Fibroblast of lung (primary cell): Measurements from ENCODE around the gene ETV1. TPM values are rescaled to one million over a fixed set of nuclear protein-coding genes. Genes with fewer than 3 reads are reported as not detected.

Experiments used
- DNase-seq, 2 donors: peaks; one replicate each; pipeline versions ENCODE4 v3.0.0 to v3.0.0-alpha.2; 2010; ENCODE audit warnings: low read depth in 2 of 2
- H2AFZ ChIP-seq: 2 replicates; pipeline ENCODE4 v1.5.1; 2012; ENCODE audit warnings: low read length, control low read depth, inconsistent platforms
- H3K27ac ChIP-seq: 2 replicates; pipeline ENCODE4 v1.5.1; 2011; ENCODE audit warnings: low read length, control low read depth; ENCODE audit not compliant: insufficient read depth
- H3K27me3 ChIP-seq: 2 replicates; pipeline ENCODE4 v1.5.1; 2011; ENCODE audit warnings: mild to moderate bottlenecking, low read length; ENCODE audit not compliant: control insufficient read depth, insufficient read depth
- H3K36me3 ChIP-seq: 2 replicates; pipeline ENCODE4 v1.5.1; 2011; ENCODE audit warnings: low read length; ENCODE audit not compliant: control insufficient read depth, insufficient read depth
- H3K4me1 ChIP-seq: 2 replicates; pipeline ENCODE4 v1.5.1; 2011; ENCODE audit warnings: low read length; ENCODE audit not compliant: control insufficient read depth, insufficient read depth; ENCODE audit errors: extremely low read depth
- H3K4me2 ChIP-seq: 2 replicates; pipeline ENCODE4 v1.5.1; 2011; ENCODE audit warnings: low read length, control low read depth; ENCODE audit not compliant: insufficient read depth; ENCODE audit errors: extremely low read depth
- H3K4me3 ChIP-seq, 4 experiments: fragments of 200-600 bp in 1 of 4; sonication (generic) in 1 of 4; replicated peaks in 1 of 4; 2 replicates each; pipeline ENCODE4 v1.5.1; 2011 to 2016; ENCODE audit warnings: low read length in 4 of 4, low read depth in 3 of 4, mild to moderate bottlenecking in 3 of 4, control low read depth in 2 of 4, inconsistent platforms in 1 of 4, mixed read lengths in 1 of 4; ENCODE audit not compliant: insufficient read depth in 1 of 4; ENCODE audit errors: control extremely low read depth in 1 of 4
- H3K79me2 ChIP-seq: 2 replicates; pipeline ENCODE4 v1.5.1; 2012; ENCODE audit warnings: mild to moderate bottlenecking, low read length, inconsistent platforms; ENCODE audit not compliant: control insufficient read depth, insufficient read depth
- H3K9ac ChIP-seq: 2 replicates; pipeline ENCODE4 v1.5.1; 2011; ENCODE audit warnings: mild to moderate bottlenecking, low read length, control low read depth; ENCODE audit not compliant: insufficient read depth
- H3K9me3 ChIP-seq: 2 replicates; pipeline ENCODE4 v1.5.1; 2012; ENCODE audit warnings: low read depth, low read length; ENCODE audit not compliant: control insufficient read depth, insufficient read depth
- H4K20me1 ChIP-seq: 2 replicates; pipeline ENCODE4 v1.5.1; 2011; ENCODE audit warnings: low read length; ENCODE audit not compliant: control insufficient read depth, insufficient read depth; ENCODE audit errors: extremely low read depth
- EZH2 ChIP-seq: IDR thresholded peaks from 2 replicates; pipeline ENCODE4 v1.5.1; 2012; ENCODE audit warnings: low read length, control low read depth, mild to moderate bottlenecking; ENCODE audit errors: missing control alignments
- polyA plus RNA-seq, 2 donors: library from polyadenylated mRNA; depleted of rRNA in 1 of 2; stranded (reverse) in 1 of 2; unstranded in 1 of 2; fragments of >200 nt; gene quantifications; 2 replicates each; pipeline ENCODE4 v1.2.1, GENCODE V29; 2011 to 2012; ENCODE audit warnings: missing spikeins in 1 of 2
- total RNA-seq: library from RNA; depleted of rRNA; stranded (reverse); fragments of >200 nt; gene quantifications from 2 replicates; pipeline ENCODE4 v1.2.1, GENCODE V29; 2014
- TF ChIP-seq, protein P1 (sequence below), 2 donors: IDR thresholded peaks in 1 of 2; conservative IDR thresholded peaks in 1 of 2; 1 replicate in 1 of 2; 2 replicates in 1 of 2; pipeline ENCODE4 v1.5.1; 2011 to 2012; ENCODE audit warnings: low read length in 2 of 2, control low read depth in 1 of 2, inconsistent platforms in 1 of 2, low read depth in 1 of 2, mild to moderate bottlenecking in 1 of 2

ETV1 gene
- total and polyA plus RNA-seq, 2 donors (not counting 1 experiment from before 2014, with no cell fraction given) = 13.3 to 26.4 TPM

DNA sequence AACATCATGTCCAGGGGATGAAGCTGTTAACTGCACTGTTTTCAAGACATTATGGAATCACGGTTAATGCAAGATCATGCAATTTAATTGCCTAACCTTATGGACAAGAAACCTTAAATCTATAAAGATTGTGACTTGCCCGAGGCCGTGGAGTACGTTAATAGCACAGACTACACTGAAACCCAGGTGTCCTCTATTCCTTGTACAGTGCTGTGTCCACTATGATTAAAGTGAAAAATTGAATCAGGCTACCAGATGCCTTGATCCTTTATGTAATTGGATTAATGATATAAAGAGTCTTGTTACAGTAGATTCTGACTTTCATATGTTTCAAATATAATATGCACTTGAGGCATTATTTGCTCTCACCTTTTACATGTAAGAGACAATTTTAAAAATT, 33.9 kb upstream of the ETV1 start:
- H3K79me2 ChIP-seq = no peaks in the 10 kb centered on the region
- H3K4me3 ChIP-seq = no peak overlapping the region
- no peak for TF ChIP-seq EZH2
- TF ChIP-seq, protein P1, sequence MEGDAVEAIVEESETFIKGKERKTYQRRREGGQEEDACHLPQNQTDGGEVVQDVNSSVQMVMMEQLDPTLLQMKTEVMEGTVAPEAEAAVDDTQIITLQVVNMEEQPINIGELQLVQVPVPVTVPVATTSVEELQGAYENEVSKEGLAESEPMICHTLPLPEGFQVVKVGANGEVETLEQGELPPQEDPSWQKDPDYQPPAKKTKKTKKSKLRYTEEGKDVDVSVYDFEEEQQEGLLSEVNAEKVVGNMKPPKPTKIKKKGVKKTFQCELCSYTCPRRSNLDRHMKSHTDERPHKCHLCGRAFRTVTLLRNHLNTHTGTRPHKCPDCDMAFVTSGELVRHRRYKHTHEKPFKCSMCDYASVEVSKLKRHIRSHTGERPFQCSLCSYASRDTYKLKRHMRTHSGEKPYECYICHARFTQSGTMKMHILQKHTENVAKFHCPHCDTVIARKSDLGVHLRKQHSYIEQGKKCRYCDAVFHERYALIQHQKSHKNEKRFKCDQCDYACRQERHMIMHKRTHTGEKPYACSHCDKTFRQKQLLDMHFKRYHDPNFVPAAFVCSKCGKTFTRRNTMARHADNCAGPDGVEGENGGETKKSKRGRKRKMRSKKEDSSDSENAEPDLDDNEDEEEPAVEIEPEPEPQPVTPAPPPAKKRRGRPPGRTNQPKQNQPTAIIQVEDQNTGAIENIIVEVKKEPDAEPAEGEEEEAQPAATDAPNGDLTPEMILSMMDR (conservative IDR thresholded peaks at IDR 0.05 in 1 of 2, IDR thresholded peaks at IDR 0.05 in 1 of 2; ENCODE audit: low read depth in 1 of 2, low read length in 2 of 2) = no peak
- no peaks in the 10 kb centered on the region for H3K36me3 ChIP-seq
- no peak for DNase-seq
- no peaks in the 10 kb centered on the region for H3K27me3 ChIP-seq
- H3K4me2 ChIP-seq = no peak overlapping the region
- H3K9ac ChIP-seq = no peak overlapping the region
- H4K20me1 ChIP-seq = no peaks in the 10 kb centered on the region
- H3K27ac ChIP-seq = no peak overlapping the region
- no peaks in the 10 kb centered on the region for H3K9me3 ChIP-seq
- H2AFZ ChIP-seq = no peak overlapping the region
- H3K4me1 ChIP-seq = no peaks in the 10 kb centered on the region

DNA sequence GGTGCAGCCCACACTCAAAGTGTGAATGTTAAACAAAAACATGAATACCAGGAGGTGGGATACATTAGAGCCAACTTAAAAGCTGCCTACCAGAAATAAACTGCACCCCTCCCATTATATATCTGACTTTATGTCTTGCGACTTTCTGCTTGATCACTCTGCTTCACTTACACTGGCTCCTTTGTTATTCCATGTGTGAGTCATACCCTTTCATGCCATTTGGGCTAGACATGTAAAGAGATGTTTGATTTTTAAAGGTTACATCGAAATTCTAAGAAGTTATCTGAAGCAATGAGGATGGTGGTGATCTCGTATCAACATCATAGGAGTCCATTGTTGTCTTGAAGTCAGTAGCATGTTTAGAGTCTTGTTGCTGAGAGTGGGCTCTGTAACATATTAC, 31.6 kb upstream of the ETV1 start:
- no peaks in the 10 kb centered on the region for H4K20me1 ChIP-seq
- no peak overlapping the region for H3K4me2 ChIP-seq
- H3K4me1 ChIP-seq = no peaks in the 10 kb centered on the region
- no peak overlapping the region for H3K9ac ChIP-seq
- H3K27me3 ChIP-seq = no peaks in the 10 kb centered on the region
- no peak overlapping the region for H3K27ac ChIP-seq
- H3K79me2 ChIP-seq = no peaks in the 10 kb centered on the region
- H3K36me3 ChIP-seq = no peaks in the 10 kb centered on the region
- H3K9me3 ChIP-seq = no peaks in the 10 kb centered on the region
- TF ChIP-seq, protein P1 (conservative IDR thresholded peaks at IDR 0.05 in 1 of 2, IDR thresholded peaks at IDR 0.05 in 1 of 2; ENCODE audit: low read depth in 1 of 2, low read length in 2 of 2) = no peak
- TF ChIP-seq EZH2 = no peak
- no peak overlapping the region for H3K4me3 ChIP-seq
- no peak overlapping the region for H2AFZ ChIP-seq
- DNase-seq = peak; percentile 60 to 85

DNA sequence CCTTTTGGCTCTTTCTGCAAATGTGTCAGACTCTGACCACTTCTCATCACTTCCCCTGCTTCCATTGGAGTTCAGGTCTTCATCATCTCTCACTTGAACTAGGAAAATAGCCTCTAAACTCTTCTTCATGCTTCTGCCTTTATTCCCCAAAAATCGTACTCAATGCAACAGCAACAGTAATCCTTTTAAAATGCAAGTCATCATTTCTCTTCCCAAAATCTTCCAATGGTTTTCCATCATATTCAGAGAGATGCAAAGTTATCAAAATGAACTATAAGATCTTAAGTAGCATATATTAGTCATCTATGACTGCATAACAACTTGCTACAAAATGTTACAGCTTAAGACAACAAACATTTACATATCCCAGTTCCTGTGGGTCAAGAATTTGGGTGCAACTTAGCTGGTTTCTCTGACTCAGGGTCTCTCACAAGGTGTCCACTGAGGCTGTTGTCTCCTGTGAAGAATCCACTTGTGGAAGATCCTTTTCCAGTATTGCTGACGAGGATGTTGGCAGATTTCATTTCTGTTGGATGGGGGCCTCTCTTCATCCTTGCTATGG, 31.0 kb upstream of the ETV1 start:
- H3K27me3 ChIP-seq = no peaks in the 10 kb centered on the region
- no peak overlapping the region for H2AFZ ChIP-seq
- TF ChIP-seq EZH2 = no peak
- TF ChIP-seq, protein P1 (conservative IDR thresholded peaks at IDR 0.05 in 1 of 2, IDR thresholded peaks at IDR 0.05 in 1 of 2; ENCODE audit: low read depth in 1 of 2, low read length in 2 of 2) = no peak
- no peak overlapping the region for H3K27ac ChIP-seq
- no peak overlapping the region for H3K9ac ChIP-seq
- no peaks in the 10 kb centered on the region for H3K36me3 ChIP-seq
- H3K9me3 ChIP-seq = no peaks in the 10 kb centered on the region
- no peaks in the 10 kb centered on the region for H4K20me1 ChIP-seq
- no peak overlapping the region for H3K4me2 ChIP-seq
- no peaks in the 10 kb centered on the region for H3K4me1 ChIP-seq
- DNase-seq = peak; percentile 29 to 46
- H3K4me3 ChIP-seq = no peak overlapping the region
- H3K79me2 ChIP-seq = no peaks in the 10 kb centered on the region
